Smooth muscle cell (in vitro differentiated cells): ENCODE results near the gene GRIK3. TPM values are rescaled to one million over a fixed set of nuclear protein-coding genes. Genes with fewer than 3 reads are reported as not detected.

Experiments used
- DNase-seq: peaks from one replicate; lab custom pipeline; 2025; ENCODE audit not compliant: unreplicated experiment; lab: John Stamatoyannopoulos, UW
- H2AFZ ChIP-seq: fragments of 200-600 bp; sonication (generic); 2 replicates; pipeline ENCODE4 v1.6.0; 2016; ENCODE audit warnings: antibody characterized with exemption, low read depth, mild to moderate bottlenecking
- H3F3A ChIP-seq: fragments of 200-600 bp; sonication (generic); 2 replicates; pipeline ENCODE4 v1.6.0; 2017; ENCODE audit warnings: antibody characterized with exemption, low read depth
- H3K27ac ChIP-seq: fragments of 200-600 bp; sonication (generic); 2 replicates; pipeline ENCODE4 v1.5.1; 2016; ENCODE audit warnings: low read depth, mild to moderate bottlenecking
- H3K27me3 ChIP-seq: fragments of 200-600 bp; sonication (generic); 2 replicates; pipeline ENCODE4 v1.6.1; 2016; ENCODE audit warnings: low read depth, mild to moderate bottlenecking
- H3K36me3 ChIP-seq: fragments of 200-600 bp; sonication (generic); 2 replicates; pipeline ENCODE4 v1.5.1; 2016; ENCODE audit warnings: low read depth
- H3K4me1 ChIP-seq: fragments of 200-600 bp; sonication (generic); 2 replicates; pipeline ENCODE4 v1.5.1; 2016; ENCODE audit warnings: low read depth
- H3K4me2 ChIP-seq: fragments of 200-600 bp; sonication (generic); 2 replicates; pipeline ENCODE4 v1.6.0; 2016; ENCODE audit warnings: mild to moderate bottlenecking
- H3K4me3 ChIP-seq: fragments of 200-600 bp; sonication (generic); 2 replicates; pipeline ENCODE4 v1.5.1; 2016; ENCODE audit warnings: mild to moderate bottlenecking
- H3K79me2 ChIP-seq: fragments of 200-600 bp; sonication (generic); 2 replicates; pipeline ENCODE4 v1.6.0; 2016; ENCODE audit warnings: low read depth, mild to moderate bottlenecking
- H3K9ac ChIP-seq: fragments of 200-600 bp; sonication (generic); 2 replicates; pipeline ENCODE4 v1.6.0; 2016; ENCODE audit warnings: low read depth
- H3K9me3 ChIP-seq: fragments of 200-600 bp; sonication (generic); replicated peaks from 2 replicates; pipeline ENCODE4 v1.5.1; 2016; ENCODE audit warnings: low read depth
- H4K20me1 ChIP-seq: fragments of 200-600 bp; sonication (generic); 2 replicates; pipeline ENCODE4 v1.6.0; 2016; ENCODE audit warnings: low read depth
- CTCF ChIP-seq: fragments of 200-600 bp; sonication (generic); IDR thresholded peaks from 2 replicates; pipeline ENCODE4 v1.5.1; 2017; ENCODE audit warnings: borderline replicate concordance, mild to moderate bottlenecking, antibody characterized with exemption; ENCODE audit not compliant: insufficient read depth, poor library complexity, severe bottlenecking
- WGBS: methylation state at CpG from one replicate; pipeline ENCODE4 v1.1.7; 2016; ENCODE audit warnings: low lambda C conversion rate; 5-methylcytosine and 5-hydroxymethylcytosine counted together
- polyA plus RNA-seq: library from polyadenylated mRNA; unstranded; fragments of >200 nt; fragmentation: Nextera tagmentation; extraction: Ambion mirVana; gene quantifications from 2 replicates; pipeline ENCODE4 v1.2.1, GENCODE V29; 2016
- total RNA-seq: library from RNA; depleted of rRNA; stranded (reverse); fragments of >200 nt; gene quantifications from 2 replicates; pipeline ENCODE4 v1.2.3, GENCODE V29; 2014

The GRIK3 gene
- total and polyA plus RNA-seq, 2 experiments from 2014 or later = 0.04 TPM; not detected in 1

GRCh38 chr1:36984675-36985074 lies 49.6 kb downstream of the GRIK3 start:
- Histone ChIP-seq H3K4me1 (peaks cover 8% of the 10 kb centered on the region), H3K4me3 (no peak overlapping the region), H3K79me2 (no peaks in the 10 kb centered on the region), H3K27me3 (peaks cover 4% of the 10 kb centered on the region), H3K27ac (no peak overlapping the region), H3K36me3 (no peaks in the 10 kb centered on the region), H3K9me3 (no peaks in the 10 kb centered on the region), H2AFZ (no peak overlapping the region), H3F3A (no peaks in the 10 kb centered on the region), H4K20me1 (no peaks in the 10 kb centered on the region), H3K4me2 (no peak overlapping the region), H3K9ac (no peak overlapping the region)
- no peak for DNase-seq
- TF ChIP-seq CTCF = no peak
- 77% methylated on average over 9 of the region's 9 CpGs for WGBS

GRCh38 chr1:36984026-36984425 lies 50.3 kb downstream of the GRIK3 start:
- H3F3A ChIP-seq = no peaks in the 10 kb centered on the region
- H3K4me3 ChIP-seq = no peak overlapping the region
- H3K36me3 ChIP-seq = no peaks in the 10 kb centered on the region
- no peak for DNase-seq
- no peak overlapping the region for H2AFZ ChIP-seq
- no peak overlapping the region for H3K4me2 ChIP-seq
- WGBS = 90% methylated on average over 6 of the region's 6 CpGs
- H3K27me3 ChIP-seq = peaks cover 7% of the 10 kb centered on the region
- TF ChIP-seq CTCF = no peak
- H3K9ac ChIP-seq = no peak overlapping the region
- H4K20me1 ChIP-seq = no peaks in the 10 kb centered on the region
- peaks cover 8% of the 10 kb centered on the region for H3K4me1 ChIP-seq
- no peaks in the 10 kb centered on the region for H3K79me2 ChIP-seq
- H3K9me3 ChIP-seq = no peaks in the 10 kb centered on the region
- no peak overlapping the region for H3K27ac ChIP-seq

- DNase-seq = no peak
- WGBS = 74% methylated on average over 5 of the region's 13 CpGs
- H3K36me3 ChIP-seq = no peaks in the 10 kb centered on the region
- no peaks in the 10 kb centered on the region for H3K4me1 ChIP-seq
- H3K27me3 ChIP-seq = peaks cover 7% of the 10 kb centered on the region
- no peak overlapping the region for H2AFZ ChIP-seq
- no peak overlapping the region for H3K4me2 ChIP-seq
- H3K27ac ChIP-seq = no peak overlapping the region
- H3K4me3 ChIP-seq = no peak overlapping the region
- no peak for TF ChIP-seq CTCF
- no peak overlapping the region for H3K9ac ChIP-seq
- no peaks in the 10 kb centered on the region for H3F3A ChIP-seq
- no peaks in the 10 kb centered on the region for H3K79me2 ChIP-seq
- H3K9me3 ChIP-seq = no peaks in the 10 kb centered on the region
- no peaks in the 10 kb centered on the region for H4K20me1 ChIP-seq
Observed at GRCh38 chr1:36982709-36983108, 51.6 kb downstream of the GRIK3 start.

- Histone ChIP-seq H2AFZ (no peak overlapping the region), H3K27me3 (peaks cover 7% of the 10 kb centered on the region), H3K9me3 (no peaks in the 10 kb centered on the region), H4K20me1 (no peaks in the 10 kb centered on the region), H3K36me3 (no peaks in the 10 kb centered on the region), H3K4me2 (no peak overlapping the region), H3K27ac (no peak overlapping the region), H3F3A (no peaks in the 10 kb centered on the region), H3K4me1 (no peaks in the 10 kb centered on the region), H3K9ac (no peak overlapping the region), H3K79me2 (no peaks in the 10 kb centered on the region), H3K4me3 (no peak overlapping the region)
- DNase-seq = no peak
- 89% methylated on average over 18 of the region's 18 CpGs for WGBS
- no peak for TF ChIP-seq CTCF
Observed at GRCh38 chr1:36981771-36982622, 52.3 kb downstream of the GRIK3 start.
